HG03439 (cell line): ENCODE results near the gene FOXJ3.

ENCODE experiments used
- ATAC-seq: cut with Tn5 transposase; IDR thresholded peaks from one replicate; pipeline ENCODE4 v1.9.1; 2021; ENCODE audit warnings: mild to moderate bottlenecking, moderate library complexity; ENCODE audit not compliant: unreplicated experiment

Gene FOXJ3

GRCh38 chr1:42170779-42171621 is 164.0 kb downstream of the FOXJ3 start:
- no peak for ATAC-seq

GRCh38 chr1:42168763-42169162 is 166.3 kb downstream of the FOXJ3 start:
- no peak for ATAC-seq

GRCh38 chr1:42168391-42168670 is 166.7 kb downstream of the FOXJ3 start:
- ATAC-seq = no peak

- no peak for ATAC-seq
These were observed 167.2 kb downstream of the FOXJ3 start for GRCh38 chr1:42167611-42168390.

- ATAC-seq = no peak
These were observed 169.4 kb downstream of the FOXJ3 start for GRCh38 chr1:42165511-42166210.

- ATAC-seq = no peak
These were observed 170.2 kb downstream of the FOXJ3 start, which contains the start of gene GUCA2A for GRCh38 chr1:42164551-42165420. GUCA2A (minus strand) TSS chr1:42164745; CDS start chr1:42164712, 33 bp downstream.

GRCh38 chr1:42163536-42164503 is 171.2 kb downstream of the FOXJ3 start:
- ATAC-seq = no peak

GRCh38 chr1:42163114-42163513 is 171.9 kb downstream of the FOXJ3 start:
- ATAC-seq = no peak

- ATAC-seq = no peak
These were observed 172.9 kb downstream of the FOXJ3 start for GRCh38 chr1:42162181-42162580.

GRCh38 chr1:42158189-42158588 is 176.8 kb downstream of the FOXJ3 start:
- ATAC-seq = no peak

- no peak for ATAC-seq
These were observed 177.4 kb downstream of the FOXJ3 start for GRCh38 chr1:42157667-42158066.

GRCh38 chr1:42155362-42155761 is 179.7 kb downstream of the FOXJ3 start:
- no peak for ATAC-seq

GRCh38 chr1:42154685-42155084 is 180.3 kb downstream of the FOXJ3 start:
- no peak for ATAC-seq

GRCh38 chr1:42153624-42154023 is 181.4 kb downstream of the FOXJ3 start:
- no peak for ATAC-seq

- no peak for ATAC-seq
These were observed 182.0 kb downstream of the FOXJ3 start, which contains the start of gene GUCA2B for GRCh38 chr1:42152907-42153600. GUCA2B (plus strand) TSS chr1:42153410; CDS start chr1:42153451, 41 bp downstream.

GRCh38 chr1:42152119-42152518 is 182.9 kb downstream of the FOXJ3 start:
- ATAC-seq = no peak

GRCh38 chr1:42150651-42151050 is 184.4 kb downstream of the FOXJ3 start:
- ATAC-seq = no peak

GRCh38 chr1:42148166-42148565 is 186.9 kb downstream of the FOXJ3 start:
- no peak for ATAC-seq
